IMR-90 (cell line): Measurements from ENCODE around the gene PRL.

Experiments
- CTCF ChIP-seq: conservative IDR thresholded peaks from 2 replicates; pipeline ENCODE4 v1.5.1; 2012; ENCODE audit warnings: mild to moderate bottlenecking, low read depth, low read length, improper control_type of control experiment
- SMC3 ChIP-seq: fragments of 150-350 bp; IDR thresholded peaks from 2 replicates; pipeline ENCODE4 v1.6.1; 2016; ENCODE audit warnings: low read depth, mild to moderate bottlenecking, antibody characterized with exemption, low read length, moderate library complexity

GRCh38 chr6:22308939-22309338, 12.1 kb upstream of the PRL start:
- TF ChIP-seq CTCF (no peak), SMC3 (no peak)
